NCI-H2196 treated with DMSO at 0.1 percent for 48 hours (cell line): ENCODE measurements around the gene GBE1.
"Not testable (repeated sequence)": the region's sequence is repeated elsewhere in the genome, so short reads cannot be mapped to it uniquely, and the experiment has no call there.

ENCODE experiments used
- DNase-seq: peaks from one replicate; lab custom pipeline; 2025; ENCODE audit not compliant: unreplicated experiment; lab: John Stamatoyannopoulos, UW

Gene GBE1

DNA sequence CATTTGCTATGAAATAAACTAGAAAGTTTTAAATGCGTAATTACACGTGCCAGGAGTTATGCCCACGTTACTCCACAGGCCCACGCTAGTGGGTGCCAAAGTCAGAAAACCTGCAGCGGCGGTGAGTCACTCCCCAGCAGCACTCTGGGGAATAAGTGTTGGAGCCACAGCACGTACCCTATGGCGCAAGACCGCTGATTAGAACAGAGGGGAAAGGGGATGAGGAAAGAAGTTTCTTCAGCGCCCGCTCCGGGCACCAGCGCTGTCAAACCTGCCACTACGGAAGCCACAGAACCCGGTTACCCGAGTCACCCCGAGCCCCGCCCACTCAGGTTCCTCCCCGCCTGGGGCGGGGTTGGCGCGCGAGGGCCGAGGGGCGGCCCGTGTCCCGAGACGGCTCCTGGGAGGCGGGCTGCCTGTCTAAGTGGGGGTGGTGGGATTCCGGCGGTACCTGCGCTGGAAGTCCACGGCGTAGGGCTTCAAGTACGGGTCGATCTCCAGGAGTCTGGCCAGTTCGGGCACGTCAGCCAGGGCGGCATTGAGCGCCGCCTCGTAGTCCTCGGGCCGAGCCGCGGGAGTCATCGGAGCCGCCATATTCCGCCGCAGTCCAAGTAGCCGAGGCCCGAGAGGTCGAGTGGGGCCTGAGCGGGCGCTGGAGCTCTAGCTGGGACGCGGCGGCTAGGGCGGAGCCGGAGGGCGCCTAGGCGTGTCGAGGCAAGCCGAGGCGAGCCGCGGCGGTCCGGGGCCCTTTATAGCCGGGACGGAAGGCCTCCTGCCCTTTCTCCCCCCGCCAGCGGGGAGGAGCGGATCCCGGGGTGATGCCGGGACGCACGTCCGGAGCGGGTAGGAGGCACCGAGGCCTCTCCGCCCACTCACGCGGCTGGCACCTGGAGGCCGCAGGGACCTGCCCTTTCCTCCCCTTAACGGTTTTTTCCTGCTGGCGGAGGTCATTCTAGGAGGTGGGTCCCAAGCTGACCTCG lies at the start of gene GBE1:
GBE1 (minus strand) TSS at position 722 of the 980 bp plus-strand sequence; CDS start at position 594, 128 bp downstream.
- DNase-seq: peak; percentile 55

DNA sequence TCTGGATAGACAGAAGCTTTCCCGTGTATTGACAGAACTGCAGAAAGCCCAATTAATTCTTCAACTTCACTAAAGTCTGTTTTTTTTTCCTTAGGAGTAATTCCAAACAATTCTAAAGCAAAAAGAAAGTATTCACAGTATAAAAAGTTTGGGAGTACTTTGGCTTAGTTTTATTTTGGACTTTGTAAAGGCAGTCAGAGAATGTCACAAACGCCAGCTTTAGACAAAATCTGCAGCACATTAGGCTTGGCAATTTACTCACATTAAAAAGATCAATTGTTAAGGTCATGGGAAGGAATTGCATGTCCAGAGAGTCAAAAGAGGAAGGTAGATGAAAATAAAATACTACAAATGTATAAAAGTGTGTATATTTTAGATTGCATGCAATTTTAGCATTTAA lies 47.5 kb upstream of the GBE1 start:
- no peak for DNase-seq

DNA sequence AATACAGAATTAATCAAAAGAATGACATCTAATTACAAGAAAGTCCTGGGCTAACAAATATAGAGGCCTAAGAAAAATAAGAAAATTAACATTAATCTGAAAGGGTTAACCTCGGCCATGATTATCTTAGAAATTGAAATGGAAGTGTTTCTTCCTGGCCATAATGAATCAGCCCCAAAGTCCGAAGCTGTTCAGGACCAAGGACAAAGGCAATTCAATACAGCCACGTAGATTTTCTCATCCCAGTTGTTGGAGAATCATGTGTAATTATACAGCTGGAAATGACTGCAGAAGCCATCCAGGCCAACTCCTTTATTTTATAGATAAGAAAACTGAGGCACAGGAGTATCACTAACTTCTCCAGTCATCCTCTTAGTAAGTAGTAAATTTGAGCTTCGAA lies 38.0 kb upstream of the GBE1 start:
- no peak for DNase-seq

DNA sequence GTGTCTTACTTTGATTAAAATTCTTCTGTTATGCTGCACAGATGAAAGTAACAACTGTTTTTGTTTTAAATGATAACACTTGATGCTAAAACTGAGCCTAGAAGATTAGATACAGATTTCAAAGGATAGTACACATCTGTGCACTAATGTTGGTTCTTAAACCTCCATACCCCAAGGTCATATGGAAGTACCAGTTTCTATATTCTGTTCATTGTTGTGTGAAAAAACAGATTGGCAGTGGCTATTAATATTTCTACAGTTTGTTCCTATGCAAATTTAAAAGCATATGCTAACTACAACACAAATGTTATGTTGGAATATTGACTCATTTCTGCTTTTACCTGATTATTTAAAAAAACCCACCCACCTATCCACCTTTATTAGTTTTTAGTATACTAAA lies 32.0 kb upstream of the GBE1 start:
- no peak for DNase-seq

DNA sequence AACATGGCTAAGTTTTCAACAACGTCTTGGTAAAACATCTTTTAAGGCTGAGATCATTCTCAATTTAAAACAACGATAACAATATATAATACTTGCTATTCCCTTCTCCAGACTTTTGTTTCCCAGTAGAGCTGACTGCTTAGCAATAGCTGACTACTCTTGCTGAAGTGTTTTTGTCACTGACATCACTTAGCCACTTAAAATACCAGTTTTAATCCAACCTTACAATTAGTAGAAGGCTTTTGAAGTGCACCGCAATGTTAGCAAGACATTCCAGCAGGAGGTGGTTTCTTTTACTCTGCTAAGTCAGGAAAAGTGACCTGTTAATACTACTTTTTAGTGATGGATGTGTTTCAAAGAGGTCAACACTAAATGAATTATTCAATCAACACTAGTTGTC lies 28.7 kb upstream of the GBE1 start:
- DNase-seq: no peak

DNA sequence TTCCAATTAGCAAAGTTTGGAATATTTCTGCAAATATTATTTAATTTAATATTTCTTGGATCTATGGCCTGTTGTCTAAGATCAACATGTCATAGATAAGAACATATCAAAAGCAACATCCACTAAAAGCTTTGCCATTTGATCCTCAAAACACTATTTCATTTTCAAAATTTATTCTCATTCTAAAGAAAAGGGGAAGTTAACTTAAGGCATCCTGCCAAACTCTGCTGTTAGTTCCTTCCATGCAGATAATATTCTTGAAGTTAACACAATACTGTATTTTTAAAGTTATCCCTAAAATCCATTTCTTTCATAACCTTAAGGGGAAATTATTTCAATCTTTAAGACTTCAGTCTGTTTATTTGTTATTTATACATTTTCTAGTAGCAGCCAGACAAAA lies 28.2 kb upstream of the GBE1 start:
- DNase-seq: no peak

DNA sequence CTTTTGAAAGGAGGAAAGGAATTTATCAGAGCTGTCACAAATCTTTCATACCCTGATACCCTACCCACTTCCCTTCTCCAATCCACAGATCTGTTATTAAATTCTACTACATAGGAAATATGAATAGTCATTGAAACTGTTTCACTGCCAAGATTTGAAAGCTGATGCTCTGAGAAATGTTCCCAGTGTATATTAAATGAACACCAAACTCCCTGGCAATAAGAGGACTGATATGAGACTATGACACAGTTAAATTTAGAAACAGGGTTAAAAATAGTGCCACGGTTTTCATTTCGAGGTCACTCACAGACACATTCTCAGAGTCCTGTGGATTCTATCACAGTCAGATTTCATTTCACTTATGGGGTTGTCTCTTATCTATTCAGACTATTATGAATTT lies 27.2 kb upstream of the GBE1 start:
- no peak for DNase-seq

DNA sequence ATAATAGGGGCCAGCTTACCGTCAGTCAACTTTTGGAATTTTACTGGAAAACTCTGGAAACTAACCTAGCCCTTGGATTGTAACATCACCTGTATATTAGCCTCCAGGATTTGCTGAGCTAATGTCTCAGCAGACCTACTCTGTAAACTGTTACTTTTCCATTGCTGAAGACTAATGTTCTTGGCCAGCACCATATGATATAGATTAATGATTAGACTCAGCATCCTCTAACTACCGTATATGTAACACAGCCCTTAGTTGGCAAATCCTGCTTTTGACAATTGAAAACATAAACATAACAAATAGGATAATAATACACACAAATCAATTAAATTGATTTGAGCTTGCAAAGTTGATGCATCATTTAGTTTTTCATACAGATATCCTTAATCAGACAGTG lies 26.6 kb upstream of the GBE1 start:
- no peak for DNase-seq

DNA sequence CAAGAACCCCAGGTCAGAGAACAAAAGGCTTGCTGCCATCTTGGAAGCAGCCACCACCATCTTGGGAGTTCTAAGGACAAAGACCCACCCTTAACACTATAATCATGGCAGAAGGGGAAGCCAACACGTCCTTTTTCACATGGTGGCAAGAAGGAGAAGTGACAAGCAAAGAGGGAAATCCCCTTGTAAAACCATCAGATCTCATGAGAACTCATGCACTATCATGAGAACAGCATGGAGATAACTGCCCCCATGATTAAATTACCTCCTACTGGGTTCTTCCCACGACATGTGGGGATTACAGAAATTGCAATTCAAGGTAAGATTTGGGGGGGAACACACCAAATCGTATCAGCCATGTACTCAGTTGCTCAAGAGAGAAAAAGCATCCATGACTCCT lies 21.1 kb upstream of the GBE1 start:
- no peak for DNase-seq

DNA sequence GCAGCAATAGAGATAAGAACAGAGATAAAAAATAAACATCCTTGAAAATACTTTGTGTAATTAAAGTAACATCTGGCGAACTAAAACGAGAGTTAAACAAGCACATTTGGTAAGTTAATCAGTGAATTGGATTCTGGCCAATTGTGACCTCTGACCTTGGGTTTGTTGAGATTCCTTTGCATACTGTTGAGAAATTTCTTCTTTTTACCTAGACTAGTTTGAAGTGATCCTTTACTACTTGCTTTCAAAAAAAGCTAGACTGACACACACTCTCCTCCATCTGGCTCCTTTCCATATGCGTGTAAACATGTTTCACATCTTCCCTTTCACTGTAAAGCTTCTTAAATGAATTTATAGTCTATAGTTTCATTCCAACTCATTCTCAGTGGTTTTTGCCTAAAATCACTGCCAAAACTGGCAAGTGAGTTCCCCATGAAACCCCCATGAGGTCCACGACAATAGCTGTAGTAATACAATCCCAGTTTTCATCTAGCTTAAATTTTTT lies 17.3 kb upstream of the GBE1 start:
- no peak for DNase-seq

DNA sequence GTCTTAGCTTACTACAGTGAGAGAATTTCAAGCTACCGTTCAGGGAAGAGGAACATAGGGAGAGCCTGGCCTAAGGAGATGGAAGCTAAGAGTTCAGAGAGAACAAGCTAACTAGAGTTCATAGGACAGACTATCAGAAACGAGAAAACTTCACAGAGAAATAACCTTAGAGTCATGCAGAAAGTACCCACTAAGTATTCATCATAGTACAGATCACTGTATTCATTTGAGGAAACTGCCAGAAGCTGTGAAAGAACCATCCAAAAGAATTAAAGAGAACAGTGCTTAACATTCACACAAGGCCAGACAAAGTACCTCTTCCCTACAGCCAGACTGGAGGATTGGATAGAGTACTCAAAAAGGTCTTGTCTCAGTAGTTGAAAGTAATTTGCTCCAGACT lies 15.2 kb upstream of the GBE1 start:
- no peak for DNase-seq

DNA sequence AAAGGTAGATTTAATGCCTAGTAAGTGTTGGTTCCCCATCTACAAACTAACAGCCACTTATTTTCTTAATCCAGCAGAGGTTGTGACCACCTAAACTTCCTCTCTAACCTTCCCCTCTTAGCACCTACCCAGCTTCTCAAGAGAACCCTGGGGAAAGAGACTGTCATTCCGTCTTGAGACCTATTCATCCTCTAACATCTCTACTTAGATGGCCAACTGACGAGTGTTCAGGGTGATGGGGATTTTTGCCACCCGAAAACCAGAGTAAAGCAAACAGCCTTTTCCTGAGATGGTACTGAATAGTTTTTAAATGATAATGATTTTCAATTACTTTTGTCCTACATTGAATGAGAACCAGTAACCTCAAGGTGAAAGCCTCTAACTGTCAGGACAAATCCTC lies 9.3 kb upstream of the GBE1 start:
- no peak for DNase-seq

DNA sequence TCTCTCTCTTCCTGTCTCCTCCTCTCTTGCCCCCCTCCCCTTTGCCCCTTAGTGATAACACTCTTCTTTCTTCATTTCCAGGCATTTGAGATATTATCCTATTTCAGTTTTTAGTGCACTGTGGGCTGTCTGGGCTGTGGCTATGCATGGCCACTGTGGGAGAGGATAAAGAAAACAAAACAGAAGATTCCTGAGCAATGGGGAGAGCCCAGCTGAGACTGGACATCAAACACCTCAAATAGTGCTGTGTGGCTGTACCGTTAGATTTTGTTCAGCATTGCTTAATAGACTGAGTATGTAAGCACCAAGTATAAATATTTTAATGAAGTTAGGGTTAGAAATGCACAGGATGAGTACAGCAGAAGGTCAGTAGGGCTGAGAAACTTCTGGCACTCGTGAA lies 7.9 kb upstream of the GBE1 start:
- DNase-seq: no peak

DNA sequence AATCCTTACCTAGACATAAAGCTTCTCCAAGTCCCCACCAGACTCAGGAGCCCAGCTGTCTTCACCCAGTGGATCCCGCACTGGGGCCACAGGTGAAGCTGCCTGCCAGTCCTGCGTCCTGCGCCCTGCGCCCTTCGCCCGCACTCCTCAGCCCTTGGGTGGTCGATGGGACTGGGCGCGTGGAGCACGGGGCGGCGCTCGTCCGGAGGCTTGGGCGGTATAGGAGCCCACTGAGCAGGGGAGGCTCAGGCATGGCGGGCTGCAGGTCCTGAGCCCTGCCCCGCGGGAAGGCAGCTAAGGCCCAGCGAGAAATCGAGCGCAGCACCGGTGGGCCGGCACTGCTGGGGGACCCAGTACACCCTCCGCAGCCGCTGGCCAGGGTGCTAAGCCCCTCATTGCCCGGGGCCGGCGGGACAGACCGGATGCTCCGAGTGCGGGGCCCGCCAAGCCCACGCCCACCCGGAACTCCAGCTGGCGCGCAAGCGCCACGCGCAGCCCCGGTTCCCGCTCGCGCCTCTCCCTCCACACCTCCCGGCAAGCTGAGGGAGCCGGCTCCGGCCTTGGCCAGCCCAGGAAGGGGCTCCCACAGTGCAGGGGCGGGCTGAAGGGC lies 5.9 kb upstream of the GBE1 start:
- DNase-seq: not testable (repeated sequence)

DNA sequence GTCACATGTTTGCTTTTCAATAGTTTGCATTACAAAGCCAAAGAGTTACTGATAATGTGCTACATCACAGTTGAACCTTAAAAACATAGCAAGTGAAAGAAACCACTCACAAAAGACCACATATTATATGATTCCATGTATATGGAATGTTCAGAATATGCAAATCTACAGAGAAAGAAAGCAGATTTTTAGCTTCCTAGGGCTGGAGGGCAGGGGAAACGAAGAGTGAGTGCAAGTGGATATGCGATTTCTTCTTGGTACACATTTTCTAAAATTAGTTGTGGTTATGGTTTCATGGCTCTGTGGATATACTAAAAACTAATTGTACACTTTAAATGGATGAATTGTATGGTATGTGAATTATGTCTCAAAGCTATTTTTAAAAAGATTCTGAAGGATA lies 4.0 kb upstream of the GBE1 start:
- DNase-seq: no peak

DNA sequence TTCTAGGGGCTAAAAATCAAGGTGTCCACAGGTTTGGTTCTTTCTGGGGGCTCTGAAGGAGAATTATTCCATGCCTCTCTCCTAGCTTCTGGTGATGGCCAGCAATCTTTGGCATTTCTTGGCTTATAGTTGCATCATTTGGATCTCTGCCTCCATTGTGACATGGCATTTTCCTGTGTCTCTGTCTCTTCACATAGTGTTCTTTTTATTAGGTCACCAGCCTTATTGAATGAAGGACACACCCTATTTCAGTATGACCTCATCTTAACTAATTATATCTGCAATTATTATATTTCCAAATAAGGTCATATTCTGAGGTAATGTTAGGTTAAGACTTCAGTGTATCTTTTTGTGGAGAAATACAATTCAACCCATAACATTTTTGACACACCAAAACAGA lies 3.2 kb upstream of the GBE1 start:
- DNase-seq: no peak

DNA sequence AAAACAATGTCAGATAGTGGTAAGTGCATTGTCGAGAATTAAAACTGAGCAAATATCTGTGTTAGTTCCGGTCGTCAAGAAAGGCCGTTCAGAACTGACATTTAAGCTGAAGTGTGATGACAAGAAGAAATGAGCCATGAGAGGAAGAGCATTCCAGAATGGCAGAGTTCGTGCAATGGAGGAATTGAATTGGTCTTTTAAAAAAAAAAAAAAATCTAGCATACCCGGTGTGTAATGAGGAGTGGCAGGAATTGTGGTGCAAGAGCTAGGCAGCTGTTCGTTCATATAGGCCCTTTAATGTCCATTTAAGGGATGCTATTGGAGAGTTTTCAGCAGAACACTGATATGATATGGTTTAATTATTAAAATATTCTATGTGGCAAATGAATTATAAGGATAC lies 2.6 kb upstream of the GBE1 start:
- no peak for DNase-seq

DNA sequence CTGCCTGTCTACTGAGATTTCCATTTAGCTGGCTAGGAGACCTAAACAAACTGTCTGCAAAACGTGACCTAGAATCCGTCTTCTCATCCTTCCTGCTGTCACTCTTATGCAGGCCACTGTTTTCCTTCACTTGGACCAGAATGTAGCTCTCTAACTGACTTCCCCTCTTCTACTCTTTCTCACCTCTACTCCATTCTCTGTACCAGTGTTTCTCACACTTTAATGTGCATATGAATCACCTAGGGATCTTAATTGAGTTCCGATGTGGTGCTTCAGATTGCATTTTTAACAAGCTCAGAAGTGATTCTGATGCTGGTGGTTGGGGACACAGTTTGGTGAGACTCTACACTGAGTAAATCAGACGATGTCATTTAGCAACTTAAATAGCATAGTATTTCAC lies 1.6 kb upstream of the GBE1 start:
- no peak for DNase-seq

DNA sequence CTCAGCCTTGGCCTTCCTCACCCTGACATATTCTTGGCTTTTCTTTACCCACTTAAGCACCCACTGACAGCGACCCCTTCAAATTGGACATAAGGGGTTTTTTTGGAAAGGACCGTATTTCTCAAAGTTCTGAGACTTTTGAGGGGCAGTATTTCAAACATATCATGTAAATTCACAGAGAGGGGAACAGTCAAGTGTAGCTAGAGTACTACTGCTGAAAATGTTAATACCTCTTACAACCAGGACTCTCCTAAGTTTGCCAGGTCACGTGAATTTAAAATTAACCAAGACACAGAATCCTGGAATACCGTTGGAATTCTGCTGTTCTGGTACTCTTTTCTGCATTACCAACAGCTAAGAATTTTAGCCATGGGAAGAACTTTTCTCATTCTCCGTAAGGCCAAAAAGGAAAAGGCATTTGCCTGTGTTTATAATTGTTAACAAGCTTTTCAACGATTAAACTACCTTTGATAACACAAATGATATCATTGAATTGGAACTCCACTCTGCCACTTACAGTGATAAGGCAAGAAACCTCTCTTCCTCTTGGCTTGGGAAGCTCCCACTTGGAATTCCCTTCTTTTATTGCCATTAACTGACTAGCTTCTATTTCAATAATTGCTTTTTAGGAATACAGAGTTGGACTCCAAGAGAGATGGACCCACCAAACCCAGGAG lies 597 bp upstream of the GBE1 start:
- DNase-seq: no peak

DNA sequence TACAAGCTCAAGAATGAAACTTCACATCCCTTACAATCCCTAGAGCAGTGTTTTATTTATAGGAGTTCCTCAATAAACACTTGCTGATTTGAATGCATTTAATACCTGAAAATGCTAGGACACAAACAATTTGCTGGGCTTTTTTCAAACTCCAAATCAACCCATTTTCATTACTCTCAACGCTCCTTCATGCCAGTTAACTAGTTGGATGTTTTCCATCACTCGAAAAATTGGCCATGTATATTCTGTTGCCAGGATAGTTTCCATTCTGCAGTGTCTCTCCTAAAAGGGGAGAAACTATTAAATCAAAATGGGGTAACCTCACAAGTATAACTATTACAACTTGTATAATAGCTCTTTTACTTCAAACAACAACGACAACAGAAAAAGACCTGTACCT lies 1.2 kb downstream of the GBE1 start:
- DNase-seq: no peak

DNA sequence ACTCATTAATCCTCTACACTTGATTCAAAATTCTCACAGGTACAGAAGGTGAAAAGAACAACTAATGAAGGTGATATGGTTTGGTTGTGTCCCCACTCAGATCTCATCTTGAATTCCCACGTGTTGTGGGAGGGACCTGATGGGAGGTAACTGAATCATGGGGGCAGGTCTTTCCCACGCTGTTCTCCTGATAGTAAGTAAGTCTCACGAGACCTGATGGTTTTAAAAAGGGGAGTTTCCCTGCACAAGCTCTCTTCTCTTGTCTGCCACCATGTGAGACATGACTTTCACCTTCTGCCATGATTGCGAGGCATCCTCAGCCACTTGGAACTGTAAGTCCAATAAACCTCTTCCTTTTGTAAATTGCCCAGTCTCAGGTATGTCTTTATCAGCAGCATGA lies 2.7 kb downstream of the GBE1 start:
- DNase-seq: not testable (repeated sequence)

DNA sequence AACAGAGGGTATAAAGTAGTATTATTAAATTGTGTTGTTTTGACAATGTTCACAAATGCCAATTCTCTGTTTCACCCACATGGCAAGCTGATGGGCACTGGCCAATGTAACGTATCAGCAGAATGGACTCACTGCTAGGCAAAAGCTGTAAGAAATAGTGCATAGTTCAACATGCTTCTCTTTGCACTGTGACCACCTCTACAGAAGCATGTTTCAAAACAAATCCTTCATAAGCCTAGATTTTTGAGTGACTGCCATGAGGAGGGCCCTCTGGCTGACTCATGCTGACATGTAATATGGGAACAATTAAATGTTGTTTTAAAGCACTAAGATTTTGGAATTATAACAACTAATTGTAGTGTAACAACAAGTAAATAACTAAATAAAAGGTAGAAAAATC lies 3.2 kb downstream of the GBE1 start:
- no peak for DNase-seq
